Stimulated activated CD4-positive, alpha-beta T cell treated with anti-CD3 and anti-CD28 coated beads, Interleukin-4, amount 100 ng/mL, for 1 hour (primary cell): ENCODE measurements around the gene BARD1.
"Not testable (repeated sequence)": the region's sequence is repeated elsewhere in the genome, so short reads cannot be mapped to it uniquely, and the experiment has no call there.

Experiments used
- DNase-seq: peaks from one replicate; pipeline ENCODE4 v3.0.0-alpha.2; 2020

The BARD1 gene

DNA sequence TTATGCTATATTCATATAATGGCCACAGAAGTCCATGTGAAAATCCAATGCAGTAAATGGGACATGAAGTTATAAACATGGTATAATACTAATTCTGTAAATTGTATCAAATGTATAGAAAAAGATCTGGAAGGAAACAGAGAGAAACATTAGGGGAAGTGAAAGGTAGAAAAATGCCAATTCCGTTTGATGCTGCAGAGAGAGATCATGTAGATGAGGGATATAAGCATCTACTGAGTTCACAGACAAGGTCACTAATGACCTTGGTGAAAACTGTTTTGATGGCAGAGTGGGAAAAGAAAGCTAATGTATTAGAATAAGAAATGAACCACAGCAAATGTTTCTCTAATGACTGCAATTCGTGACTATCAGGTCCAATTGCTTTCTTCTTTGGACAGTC, 56.0 kb downstream of the BARD1 start:
- no peak for DNase-seq

- no peak for DNase-seq
Observed at GRCh38 chr2:214750529-214750928, 59.0 kb downstream of the BARD1 start.

GRCh38 chr2:214747992-214748391, 61.5 kb downstream of the BARD1 start:
- no peak for DNase-seq

DNA sequence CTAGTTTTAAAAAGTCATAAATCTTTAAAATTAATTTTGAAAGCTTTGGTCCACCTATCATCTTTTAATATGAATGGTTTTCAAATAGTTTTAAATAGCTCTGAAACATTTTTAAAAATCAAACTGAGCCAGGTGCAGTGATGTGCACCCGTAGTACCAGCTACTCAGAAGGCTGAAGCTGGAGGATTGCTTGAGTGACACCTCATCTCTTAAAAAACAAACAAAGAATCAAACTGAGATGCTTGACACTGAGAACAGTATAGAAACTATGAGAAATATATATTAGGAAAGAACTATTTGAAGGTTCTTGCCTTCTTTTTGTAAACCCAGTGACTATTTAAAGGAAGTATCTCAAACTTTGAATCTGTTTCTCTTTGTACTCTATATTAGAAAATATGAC, 67.4 kb downstream of the BARD1 start:
- DNase-seq: no peak

GRCh38 chr2:214740867-214741395, 68.6 kb downstream of the BARD1 start:
- DNase-seq: no peak

- no peak for DNase-seq
Observed at GRCh38 chr2:214737188-214737587, 72.3 kb downstream of the BARD1 start.

GRCh38 chr2:214730800-214731407, 78.6 kb downstream of the BARD1 start:
- no peak for DNase-seq

DNA sequence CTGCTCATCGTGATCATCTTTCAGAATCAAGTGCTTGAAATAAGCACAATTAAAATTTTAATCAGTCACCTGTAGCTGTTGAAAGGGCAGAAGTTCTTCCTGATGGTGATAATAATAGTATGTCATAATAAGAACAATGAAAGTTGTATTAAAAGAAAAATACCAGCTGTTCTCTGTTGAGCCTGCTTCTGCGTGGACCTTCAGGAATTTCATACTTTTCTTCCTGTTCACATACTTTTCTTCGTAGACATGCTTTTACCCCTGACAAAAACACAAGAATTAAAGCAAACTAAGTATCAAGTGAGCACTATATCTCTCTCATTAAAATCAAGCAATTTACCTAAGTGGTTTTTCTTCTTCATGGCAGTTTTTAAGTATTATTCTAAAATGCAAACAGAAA, 79.2 kb downstream of the BARD1 start:
- no peak for DNase-seq

DNA sequence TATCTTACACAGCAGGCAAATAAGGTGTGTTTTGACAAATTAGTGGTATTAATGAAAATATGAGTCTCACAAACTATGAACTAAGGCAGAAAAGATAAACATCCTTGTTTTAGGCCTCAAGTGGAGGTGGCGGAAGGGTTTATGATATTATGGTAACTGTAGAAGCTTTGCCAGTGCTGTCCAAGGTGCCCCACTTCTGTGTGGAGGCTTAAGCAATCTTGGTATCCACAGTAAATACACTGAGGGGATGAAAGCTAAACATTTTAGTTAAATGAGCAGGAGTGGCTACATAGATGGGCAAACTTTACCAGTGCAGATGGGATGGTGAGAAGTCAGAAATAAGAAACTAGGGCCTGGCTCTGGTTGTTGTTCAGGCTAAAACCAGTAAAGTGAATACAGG, 84.7 kb downstream of the BARD1 start:
- no peak for DNase-seq

DNA sequence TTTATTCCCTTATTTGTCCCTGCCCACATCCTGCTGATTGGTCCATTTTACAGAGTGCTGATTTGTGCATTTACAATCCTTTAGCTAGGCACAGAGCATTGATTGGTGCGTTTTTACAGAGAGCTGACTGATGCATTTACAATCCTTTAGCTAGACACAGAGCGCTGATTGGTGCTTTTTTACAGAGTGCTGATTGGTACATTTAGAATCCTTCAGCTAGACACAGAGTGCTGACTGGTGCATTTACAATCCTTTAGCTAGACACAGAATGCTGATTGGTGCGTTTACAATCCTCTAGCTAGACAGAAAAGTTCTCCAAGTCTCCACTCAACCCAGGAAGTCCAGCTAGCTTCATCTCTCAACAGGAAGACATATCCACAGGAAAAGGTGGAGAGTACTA, 91.6 kb downstream of the BARD1 start:
- DNase-seq: not testable (repeated sequence)

- DNase-seq: no peak
Observed at GRCh38 chr2:214716811-214717560, 92.5 kb downstream of the BARD1 start.

DNA sequence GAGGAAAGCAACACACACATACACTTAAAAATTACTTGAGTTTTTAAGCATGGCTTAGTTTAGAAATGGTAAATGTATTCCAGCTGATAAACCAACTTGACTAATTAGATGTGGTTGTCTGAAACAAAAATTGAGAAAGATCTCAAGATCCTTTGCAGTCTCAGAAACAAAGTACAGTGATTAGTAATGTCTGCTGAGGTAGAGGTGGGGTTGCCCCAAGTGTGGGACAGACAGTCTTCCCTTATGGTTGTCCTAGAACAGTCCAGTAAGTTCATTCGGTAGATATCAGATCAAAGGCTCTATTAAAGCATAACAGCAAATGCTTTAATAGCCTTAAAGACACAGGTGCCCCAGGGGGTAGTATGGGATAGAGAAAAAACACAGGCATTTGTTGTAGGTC, 94.5 kb downstream of the BARD1 start:
- no peak for DNase-seq

GRCh38 chr2:214713080-214713830, 96.2 kb downstream of the BARD1 start:
- no peak for DNase-seq

- DNase-seq: no peak
Observed at GRCh38 chr2:214710729-214711128, 98.8 kb downstream of the BARD1 start.

DNA sequence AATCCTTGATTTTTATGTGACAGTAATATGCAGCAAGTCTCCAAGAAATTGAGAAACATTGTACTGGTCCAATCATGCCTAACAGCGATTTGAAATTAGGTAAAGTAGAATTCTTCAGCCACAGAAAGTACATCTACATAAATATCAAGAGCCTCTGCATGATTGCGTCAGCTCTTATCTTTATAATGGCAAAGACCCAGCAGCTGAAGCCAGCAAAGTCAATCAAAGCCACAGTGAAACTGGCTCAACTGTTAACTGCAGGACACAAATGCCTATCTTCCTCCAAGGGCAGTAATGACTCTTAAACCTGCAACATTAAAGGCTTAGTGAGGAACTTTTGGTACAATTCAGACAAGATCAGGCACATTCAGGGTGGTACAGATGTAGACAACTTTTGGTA, 102.5 kb downstream of the BARD1 start:
- no peak for DNase-seq

DNA sequence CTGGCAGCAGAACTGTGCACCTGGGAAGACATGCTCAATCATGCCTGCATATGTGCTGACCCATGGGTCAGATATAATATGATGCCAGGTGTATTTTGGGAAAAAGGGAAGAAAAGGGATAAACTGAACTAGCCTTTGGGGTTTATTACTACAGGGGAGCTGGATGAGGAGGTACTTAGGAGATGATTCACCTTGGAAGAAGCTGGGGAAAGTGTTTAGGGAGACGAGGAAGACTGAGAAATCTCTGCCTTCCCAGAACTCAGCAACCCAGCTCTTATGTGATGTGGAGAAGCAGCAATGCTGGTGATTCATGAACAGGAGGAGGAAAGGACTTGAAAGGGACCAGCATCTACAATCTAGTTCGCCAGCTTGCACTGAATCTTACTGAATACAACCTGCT, 110.2 kb downstream of the BARD1 start:
- DNase-seq: no peak

DNA sequence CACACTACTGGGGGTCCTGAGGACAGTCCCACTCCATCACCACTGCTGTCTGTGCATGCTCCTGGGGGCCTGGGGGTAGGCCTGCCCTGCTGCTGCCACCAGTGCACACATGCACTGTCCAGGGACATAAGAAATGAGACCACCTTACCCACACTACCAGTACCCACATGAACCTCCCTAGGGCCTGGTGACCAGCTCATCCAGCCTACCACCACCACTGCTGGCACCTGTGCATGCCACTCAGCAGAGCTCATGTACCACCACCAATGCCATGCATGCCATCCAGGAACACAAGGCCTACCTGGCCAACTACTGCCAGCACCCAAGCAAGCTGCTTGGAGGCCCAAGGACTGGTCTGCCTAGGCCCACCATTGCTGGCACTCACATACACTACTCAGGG, 112.8 kb downstream of the BARD1 start:
- no peak for DNase-seq

DNA sequence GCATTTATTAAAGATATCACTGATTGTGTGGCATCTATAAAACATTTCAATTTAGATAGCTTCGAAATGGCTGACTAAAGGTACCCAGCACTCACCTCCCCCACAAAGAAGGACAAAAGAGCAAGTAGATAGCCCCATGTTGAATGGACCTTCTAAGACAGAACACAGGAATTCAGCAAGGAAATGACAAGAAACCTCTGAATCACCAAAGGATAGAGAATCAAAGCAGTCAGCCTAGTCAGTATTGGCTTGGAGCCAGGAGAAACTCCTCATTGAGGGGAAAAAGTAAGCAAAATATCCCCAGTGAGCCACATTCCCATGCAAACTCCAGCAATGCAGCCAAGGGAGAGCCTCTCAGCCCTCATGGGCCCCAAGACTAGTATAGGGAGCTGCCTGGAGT, 113.7 kb downstream of the BARD1 start:
- no peak for DNase-seq

DNA sequence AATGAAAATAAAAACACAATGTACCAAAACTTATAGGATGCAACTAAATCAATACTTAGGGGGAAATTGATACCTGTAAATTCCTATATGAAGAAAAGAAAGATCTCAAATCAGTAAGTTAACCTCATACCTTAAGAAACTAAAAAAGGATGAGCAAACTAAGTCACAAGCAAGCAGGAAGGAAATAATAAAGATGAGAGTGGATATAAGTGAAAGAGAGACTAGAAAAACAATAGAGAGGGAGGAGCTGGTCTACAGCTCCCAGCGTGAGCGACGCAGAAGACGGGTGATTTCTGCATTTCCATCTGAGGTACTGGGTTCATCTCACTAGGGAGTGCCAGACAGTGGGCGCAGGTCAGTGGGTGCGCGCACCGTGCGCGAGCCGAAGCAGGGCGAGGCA, 125.9 kb downstream of the BARD1 start:
- not testable (repeated sequence) for DNase-seq

DNA sequence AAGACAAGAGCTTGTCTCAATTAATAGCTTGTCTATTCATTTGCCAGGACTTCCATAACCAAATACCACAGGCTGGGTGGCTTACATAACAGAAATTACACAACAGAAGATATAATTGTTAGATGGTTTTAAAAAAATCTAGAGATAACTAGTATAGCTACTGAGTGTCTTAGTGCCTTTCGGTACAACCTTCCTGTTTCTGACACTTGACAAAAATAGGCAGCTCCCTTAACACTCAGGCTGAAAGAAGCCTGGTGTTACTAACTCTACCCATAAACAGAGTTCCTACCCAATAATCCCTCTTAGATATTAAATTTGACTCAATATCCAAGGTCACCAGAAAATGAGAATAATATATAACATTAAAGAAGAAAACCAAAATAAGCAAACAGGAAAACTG, 129.7 kb downstream of the BARD1 start:
- DNase-seq: no peak

- no peak for DNase-seq
Observed at GRCh38 chr2:214676421-214677089, 132.9 kb downstream of the BARD1 start.
